Peyer's patch (tissue), 4 donors: ENCODE measurements around the gene GLRX5. TPM values are rescaled to one million over a fixed set of nuclear protein-coding genes. Genes with fewer than 3 reads are reported as not detected.

Experiments
- DNase-seq, 3 donors: peaks; one replicate each; pipeline ENCODE4 v3.0.0-alpha.2; 2017 to 2019
- H3K27ac ChIP-seq, 4 donors: fragments of 200-600 bp; sonication (generic); one replicate each; pipeline ENCODE4 v1.5.1; 2016 to 2019
- H3K27me3 ChIP-seq, 2 donors: fragments of 200-600 bp; sonication (generic); one replicate each; pipeline ENCODE4 v1.5.1; 2019
- H3K36me3 ChIP-seq, 3 donors: fragments of 200-600 bp; sonication (generic); one replicate each; pipeline ENCODE4 v1.5.1; 2016 to 2019
- H3K4me1 ChIP-seq, 4 donors: fragments of 200-600 bp; sonication (generic); one replicate each; pipeline ENCODE4 v1.5.1; 2016 to 2019
- H3K4me3 ChIP-seq, 4 donors: fragments of 200-600 bp; sonication (generic); 1 replicate in 3 of 4; 2 replicates in 1 of 4; pipeline ENCODE4 v1.5.1; 2016 to 2019; ENCODE audit warnings: mild to moderate bottlenecking in 1 of 4
- H3K9me3 ChIP-seq, 4 donors: fragments of 200-600 bp; sonication (generic); one replicate each; pipeline ENCODE4 v1.5.1; 2016 to 2019; ENCODE audit warnings: mild to moderate bottlenecking in 1 of 4
- POLR2A ChIP-seq, 2 donors: fragments of 450-650 bp; IDR thresholded peaks; one replicate each; pipeline ENCODE4 v1.5.1; 2017; ENCODE audit warnings: antibody characterized with exemption in 2 of 2, mild to moderate bottlenecking in 2 of 2, moderate library complexity in 2 of 2
- total RNA-seq, 4 donors: library from RNA; depleted of rRNA; stranded (reverse); fragments of >200 nt; gene quantifications; one replicate each; pipeline ENCODE4 v1.1.0, GENCODE V29; 2016
- TF ChIP-seq, protein P1 (sequence below), 6 experiments: fragments of 450-650 bp in 4 of 6; fragments of 200-600 bp in 2 of 6; sonication (generic) in 1 of 6; IDR thresholded peaks; one replicate each; pipeline ENCODE4 v1.5.1; 2017 to 2019; ENCODE audit warnings: antibody characterized with exemption in 6 of 6, mild to moderate bottlenecking in 3 of 6, moderate library complexity in 1 of 6

GLRX5 gene
- total RNA-seq, 4 donors from 2014 or later = 24.8 to 42.7 (median 29.5) TPM

GRCh38 chr14:95549656-95550585 is 15.1 kb downstream of the GLRX5 start:
- TF ChIP-seq, protein P1, sequence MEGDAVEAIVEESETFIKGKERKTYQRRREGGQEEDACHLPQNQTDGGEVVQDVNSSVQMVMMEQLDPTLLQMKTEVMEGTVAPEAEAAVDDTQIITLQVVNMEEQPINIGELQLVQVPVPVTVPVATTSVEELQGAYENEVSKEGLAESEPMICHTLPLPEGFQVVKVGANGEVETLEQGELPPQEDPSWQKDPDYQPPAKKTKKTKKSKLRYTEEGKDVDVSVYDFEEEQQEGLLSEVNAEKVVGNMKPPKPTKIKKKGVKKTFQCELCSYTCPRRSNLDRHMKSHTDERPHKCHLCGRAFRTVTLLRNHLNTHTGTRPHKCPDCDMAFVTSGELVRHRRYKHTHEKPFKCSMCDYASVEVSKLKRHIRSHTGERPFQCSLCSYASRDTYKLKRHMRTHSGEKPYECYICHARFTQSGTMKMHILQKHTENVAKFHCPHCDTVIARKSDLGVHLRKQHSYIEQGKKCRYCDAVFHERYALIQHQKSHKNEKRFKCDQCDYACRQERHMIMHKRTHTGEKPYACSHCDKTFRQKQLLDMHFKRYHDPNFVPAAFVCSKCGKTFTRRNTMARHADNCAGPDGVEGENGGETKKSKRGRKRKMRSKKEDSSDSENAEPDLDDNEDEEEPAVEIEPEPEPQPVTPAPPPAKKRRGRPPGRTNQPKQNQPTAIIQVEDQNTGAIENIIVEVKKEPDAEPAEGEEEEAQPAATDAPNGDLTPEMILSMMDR (IDR thresholded peaks at IDR 0.05) = no peak
- no peak for TF ChIP-seq POLR2A (IDR thresholded peaks at IDR 0.05)

DNA sequence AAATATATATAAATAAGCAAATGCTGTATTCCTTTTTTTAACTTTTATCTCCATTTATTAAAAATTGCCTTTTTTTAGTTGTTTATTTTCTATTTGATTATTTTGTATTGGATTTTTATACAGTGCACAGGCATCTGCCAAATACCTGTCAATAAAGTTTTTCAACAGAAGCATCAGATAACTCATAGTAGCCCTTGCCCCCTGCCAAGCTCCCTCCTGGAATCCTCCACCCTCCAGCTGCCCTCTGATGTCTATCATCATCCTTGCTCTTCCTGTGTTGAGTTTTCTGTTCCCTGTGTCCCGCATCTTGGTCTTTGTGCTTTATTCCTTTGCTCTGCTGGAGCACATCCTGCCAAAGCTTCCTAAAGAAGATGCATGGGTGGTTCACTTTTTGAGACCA is 16.6 kb downstream of the GLRX5 start:
- Histone ChIP-seq H3K36me3 (no peaks in the 10 kb centered on the region), H3K27me3 (no peaks in the 10 kb centered on the region), H3K4me1 (no peaks in the 10 kb centered on the region), H3K9me3 (no peaks in the 10 kb centered on the region), H3K4me3 (no peak overlapping the region), H3K27ac (no peak overlapping the region)
- TF ChIP-seq POLR2A (IDR thresholded peaks at IDR 0.05) = no peak
- TF ChIP-seq, protein P1 (IDR thresholded peaks at IDR 0.05) = no peak
- no peak for DNase-seq

More at GRCh38 chr14:95549656-95550585, 15.1 kb downstream of the GLRX5 start:
- no peaks in the 10 kb centered on the region for H3K9me3 ChIP-seq
- no peak overlapping the region for H3K4me3 ChIP-seq
- no peak for DNase-seq
- no peaks in the 10 kb centered on the region for H3K27me3 ChIP-seq
- no peaks in the 10 kb centered on the region for H3K4me1 ChIP-seq
- H3K27ac ChIP-seq = no peak overlapping the region
- peaks cover 0 to 2% (median 0%) of the 10 kb centered on the region in 3 donors for H3K36me3 ChIP-seq

- H3K27me3 ChIP-seq = no peaks in the 10 kb centered on the region
- H3K36me3 ChIP-seq = no peaks in the 10 kb centered on the region
- no peaks in the 10 kb centered on the region for H3K9me3 ChIP-seq
- H3K4me1 ChIP-seq = no peaks in the 10 kb centered on the region
- H3K27ac ChIP-seq = no peak overlapping the region
- H3K4me3 ChIP-seq = no peak overlapping the region
- no peak for DNase-seq
- no peak for TF ChIP-seq POLR2A (IDR thresholded peaks at IDR 0.05)
- TF ChIP-seq, protein P1 (IDR thresholded peaks at IDR 0.05) = no peak
Observed at GRCh38 chr14:95553141-95553540, 18.3 kb downstream of the GLRX5 start.

DNA sequence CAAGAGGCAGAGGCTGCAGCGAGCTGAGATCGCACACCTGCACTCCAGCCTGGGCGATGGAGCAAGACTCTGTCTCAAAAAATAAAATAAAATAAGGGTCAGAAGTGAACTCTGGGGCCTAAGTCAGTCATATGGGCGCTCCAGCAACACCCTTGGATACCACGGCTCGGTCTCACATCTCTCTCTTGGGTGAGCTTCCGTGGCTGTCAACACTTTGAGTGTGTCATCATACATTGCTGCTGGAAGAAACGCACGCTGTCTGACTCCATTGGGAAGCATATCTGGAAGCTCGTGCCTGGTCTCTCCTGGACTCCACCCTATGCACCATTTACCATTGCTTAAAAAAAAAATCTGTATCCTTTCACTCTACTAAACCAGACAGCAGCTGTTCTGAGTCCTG is 20.2 kb downstream of the GLRX5 start:
- TF ChIP-seq POLR2A (IDR thresholded peaks at IDR 0.05) = no peak
- DNase-seq = no peak
- no peaks in the 10 kb centered on the region for H3K4me1 ChIP-seq
- H3K9me3 ChIP-seq = no peaks in the 10 kb centered on the region
- H3K27me3 ChIP-seq = no peaks in the 10 kb centered on the region
- no peak overlapping the region for H3K27ac ChIP-seq
- no peaks in the 10 kb centered on the region for H3K36me3 ChIP-seq
- H3K4me3 ChIP-seq = no peak overlapping the region

- DNase-seq = no peak
- no peaks in the 10 kb centered on the region for H3K4me1 ChIP-seq
- H3K27me3 ChIP-seq = no peaks in the 10 kb centered on the region
- no peak for TF ChIP-seq POLR2A (IDR thresholded peaks at IDR 0.05)
- TF ChIP-seq, protein P1 (IDR thresholded peaks at IDR 0.05) = no peak
- no peak overlapping the region for H3K4me3 ChIP-seq
- no peak overlapping the region for H3K27ac ChIP-seq
- no peaks in the 10 kb centered on the region for H3K36me3 ChIP-seq
- no peaks in the 10 kb centered on the region for H3K9me3 ChIP-seq
Observed at GRCh38 chr14:95557291-95557690, 22.4 kb downstream of the GLRX5 start.

DNA sequence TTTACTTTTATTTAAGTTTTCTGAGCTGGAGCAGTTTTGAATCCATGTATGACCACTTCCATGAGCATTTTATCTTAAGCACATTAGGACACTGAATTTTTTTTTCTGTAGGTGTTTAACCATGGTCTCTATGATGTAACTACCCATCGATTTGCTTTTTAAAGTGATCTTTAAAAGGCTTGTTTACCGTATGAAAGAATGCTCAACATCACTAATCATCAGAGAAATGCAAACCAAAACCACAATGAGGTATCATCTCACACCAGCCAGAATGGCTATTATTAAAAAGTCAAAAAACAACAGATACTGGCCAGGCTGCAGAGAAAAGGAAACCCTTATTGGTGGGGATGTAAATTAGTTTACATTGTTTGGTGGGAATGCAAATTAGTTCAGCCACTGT is 23.0 kb downstream of the GLRX5 start:
- H3K4me1 ChIP-seq = no peaks in the 10 kb centered on the region
- DNase-seq = no peak
- H3K9me3 ChIP-seq = no peaks in the 10 kb centered on the region
- TF ChIP-seq, protein P1 (IDR thresholded peaks at IDR 0.05) = no peak
- TF ChIP-seq POLR2A (IDR thresholded peaks at IDR 0.05) = no peak
- H3K36me3 ChIP-seq = no peaks in the 10 kb centered on the region
- H3K27me3 ChIP-seq = no peaks in the 10 kb centered on the region
- no peak overlapping the region for H3K4me3 ChIP-seq
- no peak overlapping the region for H3K27ac ChIP-seq
